Mesenchymal stem cell (in vitro differentiated cells and primary cell): Measurements from ENCODE around the gene RAPGEF5.
A peak's percentile ranks its signal among the peaks of the same experiment; 100 is the strongest.

Experiments used
- DNase-seq: peaks from one replicate; pipeline ENCODE4 v3.0.0-alpha.2; 2013
- H2AFZ ChIP-seq: one replicate; pipeline ENCODE4 v1.6.1; 2013; ENCODE audit warnings: low read depth, mild to moderate bottlenecking, control low read depth, inconsistent platforms, low read length, moderate library complexity
- H2AK5ac ChIP-seq: 2 replicates; pipeline ENCODE4 v1.6.1; 2013; ENCODE audit warnings: low read length, moderate library complexity, mild to moderate bottlenecking, inconsistent platforms; ENCODE audit not compliant: severe bottlenecking
- H2BK120ac ChIP-seq: one replicate; pipeline ENCODE4 v1.6.1; 2013; ENCODE audit warnings: low read depth, mild to moderate bottlenecking, inconsistent platforms, low read length, moderate library complexity
- H2BK12ac ChIP-seq, 2 experiments: one replicate each; pipeline ENCODE4 v1.6.1; 2013; ENCODE audit warnings: inconsistent platforms in 2 of 2, low read length in 2 of 2, mild to moderate bottlenecking in 2 of 2, moderate library complexity in 2 of 2, control low read depth in 1 of 2
- H2BK15ac ChIP-seq: one replicate; pipeline ENCODE4 v1.6.1; 2013; ENCODE audit warnings: mild to moderate bottlenecking, low read depth, inconsistent platforms; ENCODE audit not compliant: poor library complexity, severe bottlenecking
- H2BK5ac ChIP-seq: 2 replicates; pipeline ENCODE4 v1.6.1; 2013; ENCODE audit warnings: low read depth, mild to moderate bottlenecking, low read length, control low read depth, inconsistent platforms; ENCODE audit not compliant: poor library complexity, severe bottlenecking
- H3K14ac ChIP-seq, 2 experiments: one replicate each; pipeline ENCODE4 v1.6.1; 2013; ENCODE audit warnings: inconsistent platforms in 2 of 2, low read length in 2 of 2, control low read depth in 1 of 2, mild to moderate bottlenecking in 1 of 2, moderate library complexity in 1 of 2
- H3K18ac ChIP-seq, 2 experiments: one replicate each; pipeline ENCODE4 v1.6.1; 2013; ENCODE audit warnings: inconsistent platforms in 2 of 2, low read length in 2 of 2, control low read depth in 1 of 2, low read depth in 1 of 2, mild to moderate bottlenecking in 1 of 2
- H3K23ac ChIP-seq, 2 experiments: one replicate each; pipeline ENCODE4 v1.6.1; 2013; ENCODE audit warnings: inconsistent platforms in 2 of 2, low read length in 2 of 2, mild to moderate bottlenecking in 2 of 2, moderate library complexity in 2 of 2, control low read depth in 1 of 2
- H3K27ac ChIP-seq: 2 replicates; pipeline ENCODE4 v1.5.1; 2013; ENCODE audit warnings: mild to moderate bottlenecking, moderate library complexity, low read length, control low read depth, inconsistent platforms; ENCODE audit not compliant: poor library complexity, severe bottlenecking
- H3K27me3 ChIP-seq, 2 experiments: 2 replicates each; pipeline versions ENCODE4 v1.6.1 to v1.7.0; 2013; ENCODE audit warnings: low read length in 2 of 2, mild to moderate bottlenecking in 2 of 2, moderate library complexity in 2 of 2, control low read depth in 1 of 2, inconsistent platforms in 1 of 2; ENCODE audit not compliant: control insufficient read depth in 1 of 2, insufficient read depth in 1 of 2
- H3K36me3 ChIP-seq, 2 experiments: 2 replicates each; pipeline versions ENCODE4 v1.6.1 to v1.7.0; 2013; ENCODE audit warnings: low read length in 2 of 2, control low read depth in 1 of 2, inconsistent platforms in 1 of 2, low read depth in 1 of 2, mild to moderate bottlenecking in 1 of 2; ENCODE audit not compliant: insufficient read depth in 2 of 2, control insufficient read depth in 1 of 2
- H3K4ac ChIP-seq, 2 experiments: one replicate each; pipeline ENCODE4 v1.6.1; 2013; ENCODE audit warnings: inconsistent platforms in 2 of 2, low read length in 2 of 2, mild to moderate bottlenecking in 2 of 2, moderate library complexity in 2 of 2, control low read depth in 1 of 2, low read depth in 1 of 2
- H3K4me1 ChIP-seq: 2 replicates; pipeline ENCODE4 v1.6.1; 2013; ENCODE audit warnings: low read depth, low read length, control low read depth; ENCODE audit not compliant: control insufficient read depth, insufficient read depth
- H3K4me2 ChIP-seq: 2 replicates; pipeline ENCODE4 v1.6.1; 2013; ENCODE audit warnings: low read length, mild to moderate bottlenecking, inconsistent platforms; ENCODE audit not compliant: poor library complexity, severe bottlenecking
- H3K4me3 ChIP-seq, 2 experiments: 2 replicates each; pipeline versions ENCODE4 v1.5.1 to v1.7.0; 2013; ENCODE audit warnings: low read length in 2 of 2, mild to moderate bottlenecking in 2 of 2, control low read depth in 1 of 2, low read depth in 1 of 2; ENCODE audit not compliant: insufficient read depth in 1 of 2
- H3K79me1 ChIP-seq: replicated peaks from 2 replicates; pipeline ENCODE4 v1.6.1; 2013; ENCODE audit warnings: mild to moderate bottlenecking, control low read depth, low read length, inconsistent platforms; ENCODE audit not compliant: poor library complexity, severe bottlenecking
- H3K9ac ChIP-seq: 2 replicates; pipeline ENCODE4 v1.7.0; 2013; ENCODE audit warnings: mild to moderate bottlenecking, low read length, moderate library complexity
- H3K9me3 ChIP-seq: 2 replicates; pipeline ENCODE4 v1.7.0; 2013; ENCODE audit warnings: mild to moderate bottlenecking, low read length; ENCODE audit not compliant: control insufficient read depth
- H4K8ac ChIP-seq: one replicate; pipeline ENCODE4 v1.6.1; 2013; ENCODE audit warnings: inconsistent platforms, mild to moderate bottlenecking, low read length, moderate library complexity
- H4K91ac ChIP-seq: one replicate; pipeline ENCODE4 v1.6.1; 2013; ENCODE audit warnings: mild to moderate bottlenecking, low read length, inconsistent platforms
- WGBS: methylation state at CpG from one replicate; pipeline ENCODE4 v1.1.7; 2013; ENCODE audit warnings: mixed read lengths; 5-methylcytosine and 5-hydroxymethylcytosine counted together

The RAPGEF5 gene

GRCh38 chr7:22357311-22358175, 589 bp upstream of the RAPGEF5 start:
- H3K27me3 ChIP-seq = peaks cover 17 to 45% of the 10 kb centered on the region in 2 experiments
- H3K79me1 ChIP-seq = no peaks in the 10 kb centered on the region
- no peak overlapping the region for H2BK15ac ChIP-seq
- H2BK5ac ChIP-seq = no peak overlapping the region
- WGBS = 33% methylated on average over 23 of the region's 23 CpGs
- peak overlapping the region in 1 of 2 experiments; percentile 63 for H3K4me3 ChIP-seq
- no peak overlapping the region for H3K9ac ChIP-seq
- no peak overlapping the region for H4K91ac ChIP-seq
- peak overlapping the region in 1 of 2 experiments; percentile 26 for H3K23ac ChIP-seq
- H3K9me3 ChIP-seq = peaks cover 8% of the 10 kb centered on the region
- peaks cover 16% of the 10 kb centered on the region for H3K4me1 ChIP-seq
- H3K36me3 ChIP-seq = peaks cover 0 to 3% of the 10 kb centered on the region in 2 experiments
- H3K14ac ChIP-seq = no peak overlapping the region
- H3K27ac ChIP-seq = no peak overlapping the region
- H2BK120ac ChIP-seq = no peak overlapping the region
- H3K18ac ChIP-seq = no peak overlapping the region
- H2AK5ac ChIP-seq = no peak overlapping the region
- no peak overlapping the region for H4K8ac ChIP-seq
- DNase-seq = peak; percentile 19
- no peak overlapping the region for H3K4ac ChIP-seq
- no peak overlapping the region for H2BK12ac ChIP-seq
- H3K4me2 ChIP-seq = peak overlapping the region; percentile 70
- H2AFZ ChIP-seq = no peak overlapping the region

GRCh38 chr7:22356010-22356691, 803 bp downstream of the RAPGEF5 start:
- Histone ChIP-seq H3K79me1 (no peaks in the 10 kb centered on the region), H4K8ac (no peak overlapping the region), H4K91ac (peak overlapping the region; percentile 68), H3K23ac (no peak overlapping the region), H3K4me3 (no peak overlapping the region), H3K27me3 (peaks cover 17 to 46% of the 10 kb centered on the region in 2 experiments), H2BK15ac (no peak overlapping the region), H3K36me3 (peaks cover 0 to 3% of the 10 kb centered on the region in 2 experiments), H3K4me2 (peak overlapping the region; percentile 91), H3K4ac (no peak overlapping the region), H2AFZ (no peak overlapping the region), H3K9ac (no peak overlapping the region), H3K14ac (peak overlapping the region in 1 of 2 experiments; percentile 55), H3K18ac (peak overlapping the region in 1 of 2 experiments; percentile 35), H2BK120ac (no peak overlapping the region), H2BK5ac (no peak overlapping the region), H3K27ac (no peak overlapping the region), H3K9me3 (peaks cover 8% of the 10 kb centered on the region), H3K4me1 (peaks cover 16% of the 10 kb centered on the region), H2BK12ac (no peak overlapping the region), H2AK5ac (no peak overlapping the region)
- WGBS = 25% methylated on average over 20 of the region's 26 CpGs
- no peak for DNase-seq

- Histone ChIP-seq H3K27ac (no peak overlapping the region), H2AK5ac (no peak overlapping the region)
- 75% methylated on average over 5 of the region's 5 CpGs for WGBS
Measured at GRCh38 chr7:22355620-22356009, 1.3 kb downstream of the RAPGEF5 start.

GRCh38 chr7:22354462-22354861, 2.5 kb downstream of the RAPGEF5 start:
- H3K4me3 ChIP-seq = no peak overlapping the region
- no peak overlapping the region for H3K27ac ChIP-seq
- H3K18ac ChIP-seq = no peak overlapping the region
- H4K8ac ChIP-seq = no peak overlapping the region
- H2BK120ac ChIP-seq = no peak overlapping the region
- no peak overlapping the region for H3K4me2 ChIP-seq
- H3K9ac ChIP-seq = no peak overlapping the region
- H3K27me3 ChIP-seq = peaks cover 17 to 43% of the 10 kb centered on the region in 2 experiments
- H3K36me3 ChIP-seq = peaks cover 0 to 3% of the 10 kb centered on the region in 2 experiments
- no peaks in the 10 kb centered on the region for H3K79me1 ChIP-seq
- peaks cover 8% of the 10 kb centered on the region for H3K9me3 ChIP-seq
- no peak overlapping the region for H2BK5ac ChIP-seq
- no peak overlapping the region for H2BK15ac ChIP-seq
- no peak overlapping the region for H4K91ac ChIP-seq
- H3K4me1 ChIP-seq = peaks cover 16% of the 10 kb centered on the region
- no peak overlapping the region for H3K14ac ChIP-seq
- H2AFZ ChIP-seq = no peak overlapping the region
- no peak overlapping the region for H3K4ac ChIP-seq
- DNase-seq = no peak
- H3K23ac ChIP-seq = no peak overlapping the region
- no peak overlapping the region for H2BK12ac ChIP-seq
- WGBS = 81% methylated on average over 2 of the region's 2 CpGs
- H2AK5ac ChIP-seq = no peak overlapping the region

More at GRCh38 chr7:22355620-22356009, 1.3 kb downstream of the RAPGEF5 start:
- no peak overlapping the region for H3K4ac ChIP-seq
- no peak overlapping the region for H3K18ac ChIP-seq
- H3K9ac ChIP-seq = no peak overlapping the region
- H3K14ac ChIP-seq = no peak overlapping the region
- no peak overlapping the region for H2BK15ac ChIP-seq
- H4K8ac ChIP-seq = no peak overlapping the region
- no peak overlapping the region for H3K4me2 ChIP-seq
- H3K36me3 ChIP-seq = peaks cover 0 to 3% of the 10 kb centered on the region in 2 experiments
- H4K91ac ChIP-seq = no peak overlapping the region
- H2BK120ac ChIP-seq = no peak overlapping the region
- no peak overlapping the region for H2AFZ ChIP-seq
- H3K23ac ChIP-seq = no peak overlapping the region
- no peaks in the 10 kb centered on the region for H3K79me1 ChIP-seq
- H3K27me3 ChIP-seq = peaks cover 17 to 43% of the 10 kb centered on the region in 2 experiments
- no peak overlapping the region for H2BK12ac ChIP-seq
- H3K4me3 ChIP-seq = no peak overlapping the region
- H3K9me3 ChIP-seq = peaks cover 8% of the 10 kb centered on the region
- no peak overlapping the region for H2BK5ac ChIP-seq
- H3K4me1 ChIP-seq = peaks cover 16% of the 10 kb centered on the region
- DNase-seq = no peak
